GM19372 (cell line): ENCODE data around the gene POPDC3.

ENCODE experiments used
- ATAC-seq: cut with Tn5 transposase; IDR thresholded peaks from one replicate; pipeline ENCODE4 v1.9.1; 2021; ENCODE audit warnings: mild to moderate bottlenecking, low read depth, moderate library complexity; ENCODE audit not compliant: unreplicated experiment

The POPDC3 gene

DNA sequence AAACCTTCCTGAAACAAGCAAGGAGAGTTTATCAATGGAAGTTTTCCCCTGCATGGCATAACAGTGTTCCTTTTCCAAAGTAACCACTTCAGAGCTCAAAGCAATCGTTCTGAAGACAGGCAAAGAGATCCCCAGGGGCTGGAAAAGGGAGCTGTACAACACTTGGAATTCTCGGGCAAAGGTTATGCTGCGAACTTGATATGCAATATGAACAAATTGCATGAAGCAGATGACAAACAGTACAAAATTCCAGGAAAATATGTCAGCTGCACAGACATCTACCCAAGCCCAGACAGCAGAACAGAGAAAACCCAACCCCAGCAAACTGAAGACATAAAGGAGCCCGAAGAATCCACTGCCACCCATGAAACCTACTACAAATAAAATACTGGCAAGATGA, 18.4 kb downstream of the POPDC3 start:
- ATAC-seq: no peak

DNA sequence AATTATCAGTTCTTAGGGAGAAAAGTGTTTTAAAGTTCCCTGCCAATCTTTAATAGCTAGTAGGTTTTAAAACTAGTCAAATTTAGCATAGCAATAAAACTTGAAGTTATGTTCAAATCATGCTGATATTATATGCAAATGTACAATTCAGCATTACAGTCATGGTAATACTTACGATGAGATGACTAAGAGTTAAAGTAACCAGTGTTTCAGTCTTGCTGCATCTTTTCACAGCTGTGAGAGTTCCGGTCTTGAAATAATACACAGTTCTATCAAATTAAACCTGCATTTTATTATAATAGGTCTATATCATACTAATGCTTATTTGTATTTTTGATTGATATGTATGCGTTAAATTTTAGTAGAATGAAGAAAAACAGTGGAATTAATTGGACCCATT, 26.1 kb downstream of the POPDC3 start:
- ATAC-seq: no peak

DNA sequence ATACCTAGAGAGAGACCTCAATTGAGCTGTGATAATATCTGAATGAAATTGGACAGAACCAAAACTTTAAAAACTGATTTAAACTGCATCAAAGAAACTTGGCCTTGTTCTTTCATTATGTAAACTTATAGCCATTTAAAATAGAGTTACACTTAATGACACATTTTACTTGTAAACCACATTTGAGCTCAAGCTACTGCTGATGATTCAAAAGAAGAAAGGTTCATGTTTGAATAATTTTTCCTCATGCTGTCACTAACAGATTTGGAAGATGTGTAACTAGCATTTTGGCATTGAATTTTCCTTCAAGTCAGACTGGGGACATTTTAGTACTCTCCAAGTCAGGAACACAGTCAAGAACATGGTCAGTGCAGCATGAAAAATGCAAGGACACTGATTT, 26.9 kb downstream of the POPDC3 start:
- ATAC-seq: no peak

DNA sequence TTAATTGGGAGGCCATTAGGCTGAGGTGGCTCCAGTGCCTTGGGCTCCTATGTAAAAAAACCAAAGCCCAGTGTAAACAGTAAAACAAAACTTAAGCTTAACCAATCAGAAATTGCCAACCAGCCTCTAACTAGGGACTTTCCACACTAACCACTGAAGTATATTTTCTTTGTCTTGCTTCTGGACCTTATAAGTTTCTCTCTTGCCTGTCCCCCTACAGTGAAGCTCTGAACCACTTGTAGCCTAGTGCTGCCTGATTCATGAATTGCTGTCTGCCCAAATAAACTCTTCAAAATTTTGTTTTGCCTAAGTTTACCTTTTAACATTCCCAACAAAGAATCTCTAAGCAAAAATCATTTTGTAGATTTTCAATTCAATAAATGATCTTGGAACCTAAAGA, 28.2 kb downstream of the POPDC3 start:
- ATAC-seq: no peak

DNA sequence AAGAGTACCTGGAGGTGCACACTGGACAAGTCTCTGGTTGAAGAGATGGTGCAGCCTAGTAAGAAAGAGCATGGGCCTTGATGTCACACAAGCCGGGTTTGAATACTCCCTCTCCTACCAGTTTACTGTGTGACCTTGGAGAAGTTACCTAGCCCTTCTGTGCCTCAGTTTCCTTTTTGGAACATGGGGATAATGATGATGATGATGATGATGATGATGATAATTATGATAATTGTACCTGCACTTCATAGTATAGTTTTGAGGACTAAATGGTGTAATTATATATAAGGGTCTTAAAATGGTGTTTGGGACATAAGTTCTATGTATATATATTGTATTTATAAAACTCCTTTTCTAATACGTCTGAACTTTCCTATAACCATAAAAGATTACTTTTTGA, 41.7 kb downstream of the POPDC3 start:
- ATAC-seq: no peak

DNA sequence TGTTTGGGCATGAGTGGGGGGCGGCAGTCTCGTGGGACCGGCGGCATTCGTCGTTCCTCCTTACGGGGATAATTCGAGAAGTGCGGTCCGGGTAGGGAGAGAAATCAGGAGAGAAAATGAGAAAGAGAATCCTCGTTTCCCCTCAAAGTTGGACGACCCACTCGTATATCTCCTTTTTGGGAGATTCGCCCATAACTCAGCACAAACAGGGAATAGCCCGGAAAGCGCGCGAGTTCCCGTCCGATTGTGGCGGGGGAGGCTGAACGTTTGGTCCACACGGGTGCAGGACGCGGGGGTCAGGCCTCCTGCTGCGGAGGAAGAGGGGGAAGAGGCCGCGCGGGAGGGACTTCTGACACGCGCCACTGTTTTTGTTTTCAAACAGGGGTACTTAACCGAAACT, 42.4 kb downstream of the POPDC3 start:
- no peak for ATAC-seq

DNA sequence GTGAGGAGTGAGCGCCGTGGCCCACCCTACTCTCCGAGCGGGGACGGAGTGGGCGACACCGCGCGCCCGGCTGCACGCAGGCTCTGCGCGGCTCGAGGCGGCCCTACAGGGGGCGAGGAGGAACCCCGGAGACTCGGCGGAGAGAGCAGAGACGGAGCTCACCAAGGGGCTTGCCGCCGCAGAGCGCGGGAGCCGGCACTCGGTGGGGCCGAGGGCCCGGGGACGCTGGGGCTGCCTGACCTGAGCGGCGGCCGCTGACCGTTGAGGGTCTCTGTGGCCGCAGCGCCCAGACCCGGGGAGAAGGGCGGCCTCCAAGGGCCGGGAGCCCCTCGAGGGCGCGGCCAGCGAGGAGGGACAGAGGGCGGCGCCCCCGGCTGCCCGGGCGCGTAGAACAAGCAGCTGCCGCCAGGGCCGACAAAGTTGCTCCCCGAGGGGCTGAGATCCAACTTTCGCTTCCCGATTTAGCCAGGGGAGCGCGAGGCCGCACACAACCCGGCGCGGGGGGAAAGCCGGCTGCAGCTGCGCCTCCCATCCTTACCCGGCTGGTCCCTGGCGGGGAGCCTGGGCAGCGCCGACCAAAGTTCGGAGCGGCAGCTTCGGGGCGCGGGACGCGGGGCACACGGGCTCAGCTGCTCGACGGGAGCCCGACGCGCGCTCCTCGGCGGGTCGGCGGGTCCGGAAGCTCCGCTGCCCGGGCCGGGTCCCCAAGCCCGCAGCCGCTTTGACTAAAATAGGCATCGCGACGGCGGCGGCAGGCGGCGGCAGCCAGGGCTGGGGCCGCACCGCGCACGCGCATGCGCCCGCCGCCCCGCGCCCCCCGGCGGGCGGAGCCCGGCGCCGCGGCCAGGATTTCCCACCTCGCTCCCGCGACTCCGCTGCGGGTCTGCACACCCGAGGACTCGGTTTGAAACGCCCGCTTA, 43.1 kb downstream of the POPDC3 start:
- ATAC-seq: peak; percentile 51

DNA sequence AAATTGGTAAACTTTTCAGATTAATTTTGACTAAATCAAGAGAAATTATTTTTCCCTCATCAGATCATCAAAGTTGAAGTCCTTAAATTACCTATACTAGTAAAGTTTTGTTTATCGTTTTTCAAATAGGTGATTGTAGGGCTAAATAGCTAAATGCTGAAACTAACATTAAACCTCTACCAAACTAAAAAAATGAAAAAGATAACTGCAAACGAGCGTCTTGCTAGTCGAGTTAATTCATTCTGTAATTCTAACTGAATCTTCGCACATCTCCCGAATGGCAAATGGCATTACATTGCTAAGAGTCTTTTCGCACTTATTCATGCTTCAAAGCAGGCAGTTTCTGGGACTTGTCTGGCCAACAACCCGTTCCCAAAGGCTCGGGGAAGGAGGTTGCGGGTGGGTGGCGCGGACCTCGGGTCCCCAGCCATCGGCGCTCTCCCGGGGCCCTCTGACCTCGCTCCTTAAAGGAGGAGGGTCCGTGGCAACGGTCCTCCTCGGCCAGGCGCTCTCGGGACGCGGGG, 43.8 kb downstream of the POPDC3 start:
- no peak for ATAC-seq

DNA sequence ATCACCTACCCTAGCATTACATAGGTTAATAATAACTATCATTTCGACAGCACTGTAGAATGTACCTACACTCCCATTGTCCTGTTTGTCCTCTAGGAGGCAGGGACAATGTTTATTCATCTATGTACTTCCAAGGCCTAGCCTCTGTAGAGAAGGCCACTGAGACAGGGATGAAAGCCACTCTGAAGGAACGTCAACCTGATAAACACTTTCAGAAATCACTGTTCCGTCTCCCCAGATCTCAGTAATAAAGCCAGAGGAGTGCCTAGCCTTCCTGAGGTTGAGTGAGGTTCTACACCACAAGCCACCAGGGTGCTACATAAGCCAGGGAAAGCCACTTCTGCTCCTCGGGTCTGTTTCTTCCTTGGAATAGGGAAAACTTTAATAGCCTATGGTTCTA, 44.8 kb downstream of the POPDC3 start:
- no peak for ATAC-seq

DNA sequence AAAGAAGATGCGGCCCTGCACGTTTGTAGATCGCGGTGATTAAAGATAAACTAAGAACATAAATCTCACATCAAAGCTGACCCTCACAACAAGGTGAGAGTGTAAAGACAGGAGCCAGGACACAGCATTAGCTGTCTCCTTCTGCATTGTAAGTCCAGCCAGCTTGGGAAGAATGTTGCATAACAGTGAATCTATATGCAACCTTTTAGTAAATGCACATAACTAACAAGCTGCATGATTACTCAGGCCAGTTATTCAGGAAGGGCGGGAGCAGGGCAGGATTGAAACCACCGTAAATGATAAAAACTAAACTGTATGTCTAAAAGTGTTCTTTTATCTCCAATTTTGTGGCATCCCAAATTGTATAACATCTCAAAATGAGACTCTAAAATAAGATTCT, 57.1 kb downstream of the POPDC3 start:
- no peak for ATAC-seq

DNA sequence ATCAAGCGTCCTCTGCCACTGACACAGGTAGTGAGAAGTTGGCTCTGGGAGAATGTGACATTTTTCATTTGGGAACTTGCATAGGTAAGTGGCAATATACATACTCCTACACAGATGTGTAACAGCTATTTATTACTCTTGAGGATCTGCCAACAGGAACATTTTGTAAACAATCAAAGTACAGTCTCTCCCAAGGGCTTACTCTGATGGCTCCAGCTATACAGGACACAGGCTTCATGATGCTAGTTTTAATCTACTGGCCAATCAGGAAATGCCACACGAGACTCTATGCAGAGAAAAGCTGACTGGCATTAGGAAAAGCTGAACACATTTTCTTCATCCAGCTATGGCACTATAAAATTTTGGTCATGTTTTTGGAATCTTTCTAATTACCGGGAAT, 57.8 kb downstream of the POPDC3 start:
- ATAC-seq: no peak

DNA sequence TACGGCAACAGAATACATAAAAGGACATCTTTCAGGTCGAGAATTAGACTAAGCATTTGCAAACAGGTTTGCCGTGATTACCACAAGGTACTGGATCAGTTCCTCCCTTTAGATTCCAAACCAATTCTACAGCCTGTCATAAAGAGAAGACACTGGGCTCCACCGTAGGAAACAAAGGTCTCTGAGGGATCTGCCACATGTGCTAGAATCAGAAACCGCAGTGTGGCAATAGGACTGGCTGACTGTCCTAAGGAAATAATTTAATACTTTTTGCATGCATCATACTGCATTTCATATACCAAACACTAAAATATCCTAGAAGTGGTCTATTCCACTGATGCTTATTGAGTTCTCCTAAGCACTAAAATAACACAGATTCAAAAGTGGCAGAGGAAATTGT, 59.2 kb downstream of the POPDC3 start:
- no peak for ATAC-seq

DNA sequence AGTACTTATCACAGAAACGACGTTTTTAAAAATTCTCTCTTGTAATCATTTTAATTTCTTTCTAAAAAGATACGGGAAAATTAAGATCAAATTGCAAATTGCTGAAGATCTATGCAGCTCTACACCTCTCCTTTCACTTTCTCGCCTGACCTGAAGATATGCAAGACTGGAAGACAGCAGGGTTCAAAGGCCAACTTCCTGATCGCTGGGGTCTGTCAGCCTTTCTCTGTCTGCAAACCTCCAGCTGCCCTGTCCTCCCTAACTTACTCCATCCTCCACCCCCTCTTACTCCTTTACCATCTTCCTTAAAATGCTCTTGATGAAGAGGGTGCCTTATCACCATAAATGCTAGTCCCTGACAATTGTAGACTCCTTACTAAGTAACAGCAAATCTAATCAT, 63.7 kb downstream of the POPDC3 start:
- no peak for ATAC-seq

DNA sequence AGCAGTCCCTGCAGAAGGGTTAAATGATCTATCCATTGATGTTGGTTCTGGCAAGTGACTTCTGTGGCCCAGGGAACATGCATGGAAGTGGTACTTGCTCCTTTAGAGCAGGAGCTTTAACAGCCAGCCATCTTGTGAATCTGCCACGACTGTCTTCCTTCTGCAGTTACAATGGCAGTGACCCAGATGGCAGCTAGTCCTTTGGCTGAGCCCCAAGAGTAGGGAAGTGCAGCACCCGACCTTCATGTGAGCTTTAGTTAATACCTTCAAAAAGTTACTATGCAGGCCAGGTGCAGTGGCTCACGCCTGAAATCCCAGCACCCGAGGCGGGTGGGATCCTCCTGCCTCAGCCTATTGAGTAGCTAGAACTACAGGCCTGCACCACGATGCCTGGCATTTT, 66.4 kb downstream of the POPDC3 start:
- ATAC-seq: no peak

DNA sequence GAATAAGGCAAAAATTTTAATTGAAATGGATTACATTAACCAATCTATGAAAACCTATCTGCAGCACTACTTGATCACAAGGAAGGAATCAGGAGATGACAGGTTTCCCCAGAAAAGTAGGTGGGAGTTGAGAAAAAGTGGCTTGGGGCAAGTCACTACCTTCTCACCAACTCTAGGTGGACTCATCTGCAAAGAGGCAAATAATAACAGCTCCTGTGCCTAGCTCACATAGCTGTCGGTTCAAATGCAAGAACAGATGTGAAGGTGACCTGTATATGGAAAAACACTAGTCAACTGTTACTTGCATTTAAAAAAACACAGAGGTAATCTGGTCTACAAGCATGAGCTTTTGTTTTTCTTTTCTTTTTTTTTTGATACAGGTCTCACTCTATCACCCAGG, 67.2 kb downstream of the POPDC3 start:
- ATAC-seq: no peak

DNA sequence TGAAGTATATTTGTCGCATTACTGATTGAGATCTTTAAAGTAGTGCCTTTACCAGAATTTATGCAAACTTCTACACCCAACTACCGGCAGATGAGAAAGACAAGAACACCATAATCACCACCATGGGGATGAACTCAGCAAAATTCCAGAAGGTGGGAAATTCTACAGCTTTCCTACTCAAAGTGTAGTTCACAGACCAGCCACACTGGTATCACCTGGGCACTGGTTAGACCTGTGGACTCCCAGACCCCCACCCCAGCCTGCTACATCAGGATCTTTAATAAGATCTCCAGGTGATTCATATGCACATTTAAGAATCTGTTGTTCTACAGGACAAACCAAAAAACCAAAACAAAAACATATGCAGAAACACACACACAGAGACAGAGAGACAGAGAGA, 67.9 kb downstream of the POPDC3 start:
- no peak for ATAC-seq

DNA sequence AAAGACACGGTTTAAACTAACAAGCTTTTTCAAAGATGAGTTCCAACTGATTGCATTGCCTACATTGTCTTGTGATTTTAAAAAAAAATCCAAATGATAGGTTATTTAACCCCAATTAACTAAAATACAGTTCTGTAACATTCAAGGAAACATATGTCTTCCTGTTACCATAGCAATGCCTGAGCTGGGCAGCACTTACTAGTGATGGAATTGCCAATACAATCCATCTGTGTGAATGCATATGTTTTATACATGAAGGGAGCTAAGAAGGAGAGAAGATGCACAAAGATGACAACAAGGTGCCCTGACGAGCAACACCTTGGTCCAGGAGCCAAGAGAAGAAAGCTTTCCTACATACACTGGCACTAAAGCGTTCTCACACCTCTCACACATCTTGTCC, 68.7 kb downstream of the POPDC3 start:
- no peak for ATAC-seq

DNA sequence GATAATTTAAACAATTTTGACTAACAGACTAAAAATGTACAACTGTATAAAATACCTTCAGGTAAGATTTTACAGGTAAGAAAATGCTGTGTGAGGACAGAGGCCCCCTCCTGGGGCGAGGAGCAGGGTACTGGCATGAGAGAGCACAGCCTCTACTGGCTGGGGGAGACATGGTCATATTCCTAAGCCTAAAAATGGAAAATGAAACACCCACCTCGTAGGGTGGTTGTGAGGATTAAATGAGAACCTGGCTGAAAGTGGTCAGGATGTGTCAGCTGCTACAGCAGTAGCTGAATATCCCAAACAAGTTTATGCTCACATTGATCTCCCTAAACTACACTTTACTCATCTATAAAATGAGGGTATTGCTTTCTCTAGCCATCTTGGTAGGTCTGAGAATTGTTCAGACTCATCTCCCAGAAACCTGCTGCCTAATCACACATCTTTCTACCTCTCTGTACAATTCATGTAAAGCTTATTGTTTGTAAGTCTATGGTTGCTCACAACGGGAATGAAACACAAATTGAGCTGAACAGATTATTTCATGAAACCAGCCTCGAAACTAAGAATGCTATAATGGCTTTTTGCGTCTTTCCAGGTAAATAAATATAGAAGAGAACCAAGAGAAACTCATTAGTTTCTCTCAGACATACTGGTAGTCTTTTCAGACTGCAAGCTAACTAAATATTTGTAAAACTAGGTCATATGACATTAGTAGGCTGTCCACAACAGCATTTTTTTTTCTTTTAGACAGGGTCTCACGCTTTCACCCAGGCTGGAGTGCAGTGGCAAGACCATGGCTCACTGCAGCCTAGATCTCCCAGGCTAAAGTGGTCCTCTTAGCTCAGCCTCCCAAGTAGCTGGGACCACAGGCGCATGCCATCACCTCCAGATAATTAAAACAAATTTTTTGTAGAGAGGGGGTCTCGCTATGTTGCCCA, 69.6 kb downstream of the POPDC3 start:
- ATAC-seq: no peak

DNA sequence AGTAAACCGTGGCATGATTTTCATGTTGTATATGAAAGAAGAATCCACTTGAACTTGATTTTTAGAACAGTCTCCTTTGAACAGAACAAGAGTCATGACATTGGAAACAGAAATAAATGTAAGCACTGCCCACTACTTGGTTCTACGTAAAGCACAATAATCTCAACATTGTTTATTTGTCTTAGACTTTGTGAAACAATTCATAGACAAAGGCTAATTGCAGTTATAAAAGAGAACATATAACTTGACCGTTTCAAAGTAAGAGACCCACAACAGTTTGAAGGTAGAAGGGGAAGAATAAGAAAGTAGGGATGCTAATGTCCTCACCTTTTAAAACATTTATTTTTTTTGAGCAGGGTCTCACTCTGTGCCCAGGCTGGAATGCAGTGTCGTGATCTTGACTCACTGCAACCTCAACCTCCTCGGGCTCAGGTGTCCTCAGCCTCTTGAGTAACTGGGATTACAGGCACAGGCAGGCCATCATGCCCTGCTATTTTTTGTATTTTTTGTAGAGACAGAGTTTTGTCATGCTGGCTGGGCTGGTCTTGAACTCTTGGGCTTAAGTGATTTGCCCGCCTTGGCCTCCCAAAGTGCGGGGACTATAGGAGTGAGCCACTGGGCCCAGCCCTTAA, 71.1 kb downstream of the POPDC3 start:
- no peak for ATAC-seq
